ENCODE data around the gene LYRM2. TPM values are rescaled to one million over a fixed set of nuclear protein-coding genes. Genes with fewer than 3 reads are reported as not detected.

LYRM2 gene
- total RNA-seq, 1 experiment from 2014 or later = 39.4 TPM

GRCh38 chr6:89685311-89685710 lies 46.8 kb upstream of the LYRM2 start:
- BruUV-seq (replicated peaks) = no TSS peak
- no peak overlapping the region for H3K4me3 ChIP-seq (ENCODE audit: low read depth in 2 of 2, low read length in 2 of 2)
- intact Hi-C loops (cut with micrococcal nuclease; ENCODE audit: unreplicated experiment) (no loop called here), in situ Hi-C loops (cut with HindIII; ENCODE audit: low pct_unique_long_range_greater_than_20kb, low sequenced_read_pairs) (no loop called here)
- H3K27ac ChIP-seq (ENCODE audit: low read length) = no peak overlapping the region
- peaks cover 31% of the 10 kb centered on the region for H3K36me3 ChIP-seq (ENCODE audit: control insufficient read depth, insufficient read depth, low read length)
- POLR2A ChIA-PET = no interaction called here
- ATAC-seq (no peak), DNase-seq (ENCODE audit: low read depth, low spot score) (no peak)
- CTCF ChIA-PET = no interaction called here
- H3K4me1 ChIP-seq (ENCODE audit: control insufficient read depth, insufficient read depth, low read length) = no peaks in the 10 kb centered on the region
- H3K9me3 ChIP-seq (ENCODE audit: control insufficient read depth, insufficient read depth, low read depth, low read length) = no peaks in the 10 kb centered on the region
- TF ChIP-seq POLR2AphosphoS5 (IDR thresholded peaks at IDR 0.05; ENCODE audit: low read depth, low read length) (no peak), TCF7L2 (IDR thresholded peaks at IDR 0.05; ENCODE audit: low read depth, low read length) (no peak), SIN3A (IDR thresholded peaks at IDR 0.05; ENCODE audit: borderline replicate concordance, insufficient read depth, low read depth, low read length) (no peak), REST (IDR thresholded peaks at IDR 0.05; ENCODE audit: insufficient read depth in 1 of 2, low read depth in 2 of 2, low read length in 1 of 2) (no peak)
- TF ChIP-seq, protein P1, sequence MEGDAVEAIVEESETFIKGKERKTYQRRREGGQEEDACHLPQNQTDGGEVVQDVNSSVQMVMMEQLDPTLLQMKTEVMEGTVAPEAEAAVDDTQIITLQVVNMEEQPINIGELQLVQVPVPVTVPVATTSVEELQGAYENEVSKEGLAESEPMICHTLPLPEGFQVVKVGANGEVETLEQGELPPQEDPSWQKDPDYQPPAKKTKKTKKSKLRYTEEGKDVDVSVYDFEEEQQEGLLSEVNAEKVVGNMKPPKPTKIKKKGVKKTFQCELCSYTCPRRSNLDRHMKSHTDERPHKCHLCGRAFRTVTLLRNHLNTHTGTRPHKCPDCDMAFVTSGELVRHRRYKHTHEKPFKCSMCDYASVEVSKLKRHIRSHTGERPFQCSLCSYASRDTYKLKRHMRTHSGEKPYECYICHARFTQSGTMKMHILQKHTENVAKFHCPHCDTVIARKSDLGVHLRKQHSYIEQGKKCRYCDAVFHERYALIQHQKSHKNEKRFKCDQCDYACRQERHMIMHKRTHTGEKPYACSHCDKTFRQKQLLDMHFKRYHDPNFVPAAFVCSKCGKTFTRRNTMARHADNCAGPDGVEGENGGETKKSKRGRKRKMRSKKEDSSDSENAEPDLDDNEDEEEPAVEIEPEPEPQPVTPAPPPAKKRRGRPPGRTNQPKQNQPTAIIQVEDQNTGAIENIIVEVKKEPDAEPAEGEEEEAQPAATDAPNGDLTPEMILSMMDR (IDR thresholded peaks at IDR 0.05) = no peak
- no peaks in the 10 kb centered on the region for H3K27me3 ChIP-seq (ENCODE audit: control insufficient read depth, insufficient read depth, low read length)

DNA sequence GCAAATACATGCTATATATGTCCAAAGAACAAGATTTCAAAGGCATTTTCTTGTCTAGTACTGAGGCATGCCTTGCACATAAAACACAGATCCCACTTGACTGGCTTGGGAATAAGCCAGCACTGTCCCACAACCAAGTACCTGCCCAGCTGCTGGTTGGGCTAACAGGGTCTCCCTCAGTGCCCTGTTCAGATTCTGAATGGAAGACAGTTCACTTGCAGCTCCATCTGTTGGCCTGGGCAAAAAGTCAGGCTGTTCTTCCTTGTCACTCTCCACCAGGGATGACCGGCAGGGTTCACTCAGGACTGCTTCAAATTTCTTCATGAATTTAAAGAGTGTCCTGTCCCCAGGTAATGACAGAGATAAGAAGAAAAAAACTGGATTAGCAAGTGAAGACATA lies 44.4 kb upstream of the LYRM2 start:
- in situ Hi-C loops (cut with HindIII; ENCODE audit: low pct_unique_long_range_greater_than_20kb, low sequenced_read_pairs) = no loop called here
- no peak overlapping the region for H3K4me3 ChIP-seq (ENCODE audit: low read depth in 2 of 2, low read length in 2 of 2)
- POLR2A ChIA-PET = no interaction called here
- CTCF ChIA-PET = no interaction called here
- no peaks in the 10 kb centered on the region for H3K4me1 ChIP-seq (ENCODE audit: control insufficient read depth, insufficient read depth, low read length)
- TSS peak; percentile 41 for BruUV-seq (replicated peaks)
- no peak overlapping the region for H3K27ac ChIP-seq (ENCODE audit: low read length)
- no peak for TF ChIP-seq SIN3A (IDR thresholded peaks at IDR 0.05; ENCODE audit: borderline replicate concordance, insufficient read depth, low read depth, low read length)
- TF ChIP-seq, protein P1 (IDR thresholded peaks at IDR 0.05) = no peak
- TF ChIP-seq TCF7L2 (IDR thresholded peaks at IDR 0.05; ENCODE audit: low read depth, low read length) = no peak
- TF ChIP-seq REST (IDR thresholded peaks at IDR 0.05; ENCODE audit: insufficient read depth in 1 of 2, low read depth in 2 of 2, low read length in 1 of 2) = no peak
- TF ChIP-seq POLR2AphosphoS5 (IDR thresholded peaks at IDR 0.05; ENCODE audit: low read depth, low read length) = no peak
- peaks cover 29% of the 10 kb centered on the region for H3K36me3 ChIP-seq (ENCODE audit: control insufficient read depth, insufficient read depth, low read length)
- no peak for DNase-seq (ENCODE audit: low read depth, low spot score)
- no peaks in the 10 kb centered on the region for H3K27me3 ChIP-seq (ENCODE audit: control insufficient read depth, insufficient read depth, low read length)
- intact Hi-C loops (cut with micrococcal nuclease; ENCODE audit: unreplicated experiment) = no loop called here
- no peaks in the 10 kb centered on the region for H3K9me3 ChIP-seq (ENCODE audit: control insufficient read depth, insufficient read depth, low read depth, low read length)
- ATAC-seq = no peak

Measured in Panc1 (cell line).